Measurements from ENCODE around the gene REEP3. TPM values are rescaled to one million over a fixed set of nuclear protein-coding genes. Genes with fewer than 3 reads are reported as not detected.
"Not testable (repeated sequence)": the region's sequence is repeated elsewhere in the genome, so short reads cannot be mapped to it uniquely, and the experiment has no call there.

The REEP3 gene, protein sequence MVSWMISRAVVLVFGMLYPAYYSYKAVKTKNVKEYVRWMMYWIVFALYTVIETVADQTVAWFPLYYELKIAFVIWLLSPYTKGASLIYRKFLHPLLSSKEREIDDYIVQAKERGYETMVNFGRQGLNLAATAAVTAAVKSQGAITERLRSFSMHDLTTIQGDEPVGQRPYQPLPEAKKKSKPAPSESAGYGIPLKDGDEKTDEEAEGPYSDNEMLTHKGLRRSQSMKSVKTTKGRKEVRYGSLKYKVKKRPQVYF
- total RNA-seq, result 10 to 100 TPM; 16.7 to 19.4 TPM

DNA sequence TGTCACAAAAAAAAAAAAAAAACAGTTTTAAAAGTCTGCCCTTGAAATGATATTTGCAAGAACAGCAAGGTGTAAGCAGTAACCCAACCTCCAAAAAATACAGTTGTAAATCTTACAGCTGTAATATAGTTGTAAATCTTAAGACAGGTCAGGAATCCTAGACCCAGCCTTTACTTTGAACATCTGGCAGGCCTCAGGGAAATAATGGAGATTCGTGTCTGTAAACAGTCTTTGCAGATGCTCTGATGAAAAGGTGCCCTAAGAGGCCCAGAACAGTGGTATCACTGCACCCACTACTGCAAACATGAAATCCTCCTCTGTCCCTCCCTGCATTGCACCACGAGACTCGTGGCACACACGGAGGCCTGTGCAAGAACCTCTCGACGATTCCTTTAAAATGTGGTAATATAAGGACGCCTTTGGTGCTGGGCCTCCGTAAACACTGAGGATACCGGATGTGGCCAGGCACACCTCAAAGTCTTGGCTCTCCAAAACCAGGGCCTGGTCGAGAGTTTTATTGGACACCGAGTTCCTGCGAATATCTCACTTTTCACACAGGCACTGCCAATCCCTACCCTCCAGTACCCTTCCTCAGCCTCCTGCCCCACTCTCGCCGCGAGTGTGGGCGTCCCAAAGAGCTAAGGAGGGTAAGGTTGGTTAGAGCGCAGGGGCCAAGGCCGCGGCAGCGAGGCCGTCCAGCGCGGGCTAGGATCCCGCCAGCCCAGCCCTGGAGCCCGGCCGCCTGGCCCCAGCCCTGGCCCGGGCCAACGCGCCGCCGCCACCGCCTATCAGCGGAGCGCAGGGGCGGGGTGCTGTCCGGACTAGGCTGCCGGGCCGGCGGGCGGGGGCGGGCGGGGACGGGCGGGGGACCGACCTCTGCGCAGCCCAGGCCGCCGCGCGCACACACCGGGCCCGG lies at the start of gene REEP3:
Gene REEP3 (plus strand): TSS at position 902 of the 916 bp plus-strand sequence. CDS start 145 bp downstream, outside the sequence.
- ATAC-seq (ENCODE audit: low read depth) (peak; percentile 81), DNase-seq (peak; percentile 75)
- Mint-ChIP-seq H3K9me3 (no peaks in the 10 kb centered on the region), H3K27ac (peak within 1 kb of the TSS; percentile 84), H3K4me3 (peak within 1 kb of the TSS; percentile 86), H3K27me3 (no peaks in the 10 kb centered on the region), H3K36me3 (peaks cover 18% of the 10 kb centered on the region), H3K4me1 (peaks cover 53% of the 10 kb centered on the region)
- POLR2A ChIA-PET, result interaction anchor here (0.7 to 3.9 kb wide), 10 partner anchors 60 to 705 kb away, joined by 3 to 20 read pairs (median 4); partner anchors contain the start of gene EGR2

DNA sequence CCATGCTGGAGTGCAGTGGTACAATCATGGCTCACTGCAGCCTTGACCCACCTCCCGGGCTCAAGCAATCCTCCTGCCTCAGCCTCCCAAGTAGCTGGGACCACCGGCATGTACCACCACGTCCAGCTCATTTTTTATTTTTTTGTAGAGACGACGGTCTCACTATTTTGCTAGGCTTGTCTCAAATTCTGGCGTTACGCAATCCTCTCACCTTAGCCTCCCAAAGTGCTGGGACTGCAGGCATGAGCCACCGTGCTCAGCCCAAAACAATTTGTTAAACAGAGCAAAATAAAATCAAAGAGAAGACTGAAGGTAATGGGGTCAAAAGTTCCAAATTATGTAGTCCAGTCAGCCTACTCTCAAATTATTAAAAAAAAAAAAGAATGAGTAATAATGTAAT lies 46.7 kb upstream of the REEP3 start:
- peaks cover 8% of the 10 kb centered on the region for H3K36me3 Mint-ChIP-seq
- peaks cover 3% of the 10 kb centered on the region for H3K4me1 Mint-ChIP-seq
- H3K4me3 Mint-ChIP-seq, result no peak overlapping the region
- no peak overlapping the region for H3K27ac Mint-ChIP-seq
- DNase-seq (no peak), ATAC-seq (ENCODE audit: low read depth) (no peak)
- no peaks in the 10 kb centered on the region for H3K27me3 Mint-ChIP-seq
- no peaks in the 10 kb centered on the region for H3K9me3 Mint-ChIP-seq
- POLR2A ChIA-PET, result no interaction called here

DNA sequence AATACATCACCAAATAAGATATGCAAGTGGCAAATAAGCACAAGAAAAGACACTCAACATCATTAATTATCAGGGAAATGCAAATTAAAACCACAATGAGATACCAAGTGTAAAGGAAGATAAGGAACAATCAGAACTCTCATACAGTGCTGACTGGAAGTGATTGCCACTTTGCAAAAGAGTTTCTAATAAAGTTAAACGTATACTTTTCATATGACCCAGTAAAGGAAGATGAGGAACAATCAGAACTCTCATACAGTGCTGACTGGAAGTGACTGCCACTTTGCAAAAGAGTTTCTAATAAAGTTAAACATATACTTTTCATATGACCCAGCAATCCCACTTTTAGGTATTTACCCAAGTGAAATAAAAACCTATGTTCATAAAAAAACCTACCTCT lies 43.3 kb upstream of the REEP3 start:
- no peak overlapping the region for H3K27ac Mint-ChIP-seq
- POLR2A ChIA-PET, result interaction anchor here (1.0 kb wide), 1 partner anchor 12 kb away, joined by 3 read pairs; the partner anchor contains the start of gene JMJD1C
- no peak overlapping the region for H3K4me3 Mint-ChIP-seq
- H3K27me3 Mint-ChIP-seq, result no peaks in the 10 kb centered on the region
- ATAC-seq (ENCODE audit: low read depth) (no peak), DNase-seq (no peak)
- H3K9me3 Mint-ChIP-seq, result no peaks in the 10 kb centered on the region
- peaks cover 7% of the 10 kb centered on the region for H3K36me3 Mint-ChIP-seq
- H3K4me1 Mint-ChIP-seq, result peaks cover 7% of the 10 kb centered on the region

- POLR2A ChIA-PET, result interaction anchor here (1.0 kb wide), 1 partner anchor 13 kb away, joined by 3 read pairs; the partner anchor contains the start of gene JMJD1C
- DNase-seq, result no peak
- Mint-ChIP-seq H3K9me3 (no peaks in the 10 kb centered on the region), H3K4me1 (peaks cover 7% of the 10 kb centered on the region), H3K36me3 (peaks cover 7% of the 10 kb centered on the region), H3K27me3 (no peaks in the 10 kb centered on the region), H3K27ac (no peak overlapping the region), H3K4me3 (no peak overlapping the region)
- ATAC-seq (ENCODE audit: low read depth), result no peak
Observed at GRCh38 chr10:63478564-63478963, 42.6 kb upstream of the REEP3 start.

DNA sequence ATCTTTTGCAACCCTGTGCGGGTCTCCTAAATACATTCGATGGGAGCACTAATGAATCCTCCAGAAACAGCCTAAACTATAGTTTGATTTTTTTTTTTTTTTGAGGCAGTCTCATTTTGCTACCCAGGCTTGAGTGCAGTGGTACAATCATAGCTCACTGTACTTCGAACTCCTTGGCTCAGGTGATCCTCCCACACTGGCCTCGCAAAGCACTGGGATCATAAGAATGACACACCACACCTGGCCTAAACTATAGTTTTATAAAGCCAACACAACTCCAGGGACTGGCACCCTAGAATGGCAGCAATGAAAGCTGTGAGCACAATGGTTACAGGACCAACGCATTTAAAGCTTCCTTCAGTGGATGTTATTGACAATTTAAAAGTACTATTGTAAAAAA lies 41.0 kb upstream of the REEP3 start:
- no peak overlapping the region for H3K4me3 Mint-ChIP-seq
- H3K4me1 Mint-ChIP-seq, result peaks cover 5% of the 10 kb centered on the region
- no peaks in the 10 kb centered on the region for H3K27me3 Mint-ChIP-seq
- POLR2A ChIA-PET, result no interaction called here
- peaks cover 9% of the 10 kb centered on the region for H3K36me3 Mint-ChIP-seq
- DNase-seq (no peak), ATAC-seq (ENCODE audit: low read depth) (no peak)
- H3K9me3 Mint-ChIP-seq, result no peaks in the 10 kb centered on the region
- H3K27ac Mint-ChIP-seq, result no peak overlapping the region

- peaks cover 4% of the 10 kb centered on the region for H3K36me3 Mint-ChIP-seq
- no peak overlapping the region for H3K27ac Mint-ChIP-seq
- no peak overlapping the region for H3K4me3 Mint-ChIP-seq
- ATAC-seq (ENCODE audit: low read depth), result no peak
- peaks cover 4% of the 10 kb centered on the region for H3K4me1 Mint-ChIP-seq
- POLR2A ChIA-PET, result no interaction called here
- DNase-seq, result no peak
- no peaks in the 10 kb centered on the region for H3K27me3 Mint-ChIP-seq
- no peaks in the 10 kb centered on the region for H3K9me3 Mint-ChIP-seq
Observed at GRCh38 chr10:63481815-63482421, 39.3 kb upstream of the REEP3 start.

DNA sequence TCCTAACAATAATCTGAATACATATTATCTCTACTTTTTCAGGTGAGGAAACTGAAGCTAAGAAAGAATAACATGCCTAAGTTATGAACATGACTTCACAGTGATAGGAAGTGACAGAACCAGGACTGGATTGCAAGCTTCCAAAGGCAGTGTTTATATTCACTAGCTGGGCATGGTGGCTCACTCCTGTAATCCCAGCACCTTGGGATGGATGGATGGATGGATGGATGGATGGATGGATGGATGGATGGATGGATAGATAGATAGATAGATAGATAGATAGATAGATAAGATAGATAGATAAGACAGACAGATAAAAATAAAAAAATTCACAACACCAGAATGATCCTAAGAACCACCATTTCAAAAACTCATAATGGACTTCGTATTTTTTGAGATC lies 37.2 kb upstream of the REEP3 start:
- no peak overlapping the region for H3K27ac Mint-ChIP-seq
- ATAC-seq (ENCODE audit: low read depth) (no peak), DNase-seq (no peak)
- H3K36me3 Mint-ChIP-seq, result peaks cover 6% of the 10 kb centered on the region
- H3K4me3 Mint-ChIP-seq, result no peak overlapping the region
- no peaks in the 10 kb centered on the region for H3K9me3 Mint-ChIP-seq
- H3K4me1 Mint-ChIP-seq, result peaks cover 4% of the 10 kb centered on the region
- POLR2A ChIA-PET, result no interaction called here
- H3K27me3 Mint-ChIP-seq, result no peaks in the 10 kb centered on the region

- Mint-ChIP-seq H3K9me3 (no peaks in the 10 kb centered on the region), H3K36me3 (peaks cover 10% of the 10 kb centered on the region)
- ATAC-seq (ENCODE audit: low read depth), result no peak
Observed at GRCh38 chr10:63487990-63488389, 33.2 kb upstream of the REEP3 start.

DNA sequence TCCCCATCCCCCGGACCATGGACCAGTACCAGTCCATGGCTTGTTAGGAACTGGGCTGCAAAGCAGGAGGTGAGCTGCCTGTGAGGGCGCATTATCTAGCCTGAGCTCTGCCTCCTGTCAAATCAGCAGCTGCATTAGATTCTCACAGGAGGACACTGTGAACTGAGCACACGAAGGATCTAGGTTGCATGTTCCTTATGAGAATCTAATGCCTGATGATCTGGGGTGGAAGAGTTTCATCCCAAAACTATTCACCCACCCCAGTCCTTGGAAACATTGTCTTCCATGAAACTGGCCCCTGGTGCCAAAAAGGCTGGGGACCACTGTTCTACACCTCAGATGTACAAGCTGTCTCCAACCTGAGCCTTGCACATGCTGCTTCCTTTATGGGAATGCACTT lies 31.4 kb upstream of the REEP3 start:
- no peak overlapping the region for H3K27ac Mint-ChIP-seq
- no peaks in the 10 kb centered on the region for H3K9me3 Mint-ChIP-seq
- H3K36me3 Mint-ChIP-seq, result peaks cover 6% of the 10 kb centered on the region
- POLR2A ChIA-PET, result no interaction called here
- no peak for ATAC-seq (ENCODE audit: low read depth)
- no peaks in the 10 kb centered on the region for H3K27me3 Mint-ChIP-seq
- no peaks in the 10 kb centered on the region for H3K4me1 Mint-ChIP-seq
- no peak for DNase-seq
- no peak overlapping the region for H3K4me3 Mint-ChIP-seq

More at GRCh38 chr10:63487990-63488389, 33.2 kb upstream of the REEP3 start:
- no peak overlapping the region for H3K27ac Mint-ChIP-seq
- DNase-seq, result no peak
- H3K4me1 Mint-ChIP-seq, result no peaks in the 10 kb centered on the region
- no peak overlapping the region for H3K4me3 Mint-ChIP-seq
- H3K27me3 Mint-ChIP-seq, result no peaks in the 10 kb centered on the region
- POLR2A ChIA-PET, result no interaction called here

DNA sequence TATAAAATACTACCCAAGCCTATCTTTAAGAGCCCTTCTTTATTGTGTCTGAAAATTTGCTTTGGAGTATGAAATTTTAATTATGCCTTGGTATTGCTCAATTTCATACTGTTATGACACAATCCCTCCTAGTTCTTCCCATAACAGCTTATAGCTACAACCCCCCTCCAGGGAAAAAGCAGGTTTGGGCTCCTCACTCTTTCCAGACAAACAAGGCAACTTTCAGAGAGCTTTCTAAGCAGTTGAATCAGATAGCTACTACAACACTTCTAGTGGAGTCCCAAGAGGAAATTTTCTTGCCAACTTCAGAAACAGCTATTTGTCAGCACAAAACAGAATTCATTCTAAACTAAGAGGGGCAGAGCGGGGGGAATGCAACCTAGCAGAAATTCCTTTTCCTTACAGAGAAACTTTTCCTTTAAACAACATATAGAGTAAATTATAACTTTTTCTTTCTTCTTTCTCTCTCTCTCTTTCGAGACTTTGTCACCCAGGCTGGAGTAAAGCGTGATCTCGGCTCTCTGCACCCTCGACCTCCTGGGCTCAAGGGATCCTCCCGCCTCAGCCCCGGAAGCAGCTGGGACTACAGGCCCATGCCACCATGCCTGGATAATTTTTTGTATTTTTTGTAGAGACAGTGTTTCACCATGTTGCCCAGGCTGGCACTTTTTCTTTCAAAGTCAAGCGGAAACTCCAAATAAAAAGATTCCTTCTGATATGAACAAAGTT lies 29.4 kb upstream of the REEP3 start:
- no peaks in the 10 kb centered on the region for H3K4me1 Mint-ChIP-seq
- POLR2A ChIA-PET, result no interaction called here
- no peak overlapping the region for H3K27ac Mint-ChIP-seq

DNA sequence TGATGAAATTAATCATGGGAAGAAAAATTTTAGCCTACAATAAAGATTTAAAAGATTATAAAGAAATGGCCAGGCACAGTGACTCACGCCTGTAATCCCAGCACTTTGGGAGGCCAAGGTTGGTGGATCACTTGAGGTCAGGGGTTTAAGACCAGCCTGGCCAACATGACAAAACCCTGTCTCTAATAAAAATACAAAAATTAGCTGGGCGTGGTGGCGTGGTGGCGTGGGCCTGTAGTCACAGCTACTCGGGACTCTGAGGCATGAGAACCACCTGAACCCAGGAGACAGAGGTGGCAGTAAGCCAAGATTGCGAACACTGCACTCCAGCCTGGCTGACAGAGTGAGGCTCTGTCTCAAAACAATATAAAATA lies 28.9 kb upstream of the REEP3 start:
- DNase-seq; H3K9me3 Mint-ChIP-seq; H3K27ac Mint-ChIP-seq; POLR2A ChIA-PET; H3K27me3 Mint-ChIP-seq; ATAC-seq (ENCODE audit: low read depth); H3K4me3 Mint-ChIP-seq; H3K4me1 Mint-ChIP-seq: not testable (repeated sequence)
- peaks cover 15% of the 10 kb centered on the region for H3K36me3 Mint-ChIP-seq

More for the DNA sequence above, 29.4 kb upstream of the REEP3 start:
- ATAC-seq (ENCODE audit: low read depth) (no peak), DNase-seq (no peak)
- Mint-ChIP-seq H3K36me3 (peaks cover 14% of the 10 kb centered on the region), H3K4me3 (no peak overlapping the region), H3K27me3 (no peaks in the 10 kb centered on the region), H3K9me3 (no peaks in the 10 kb centered on the region)

GRCh38 chr10:63493004-63493403 lies 28.2 kb upstream of the REEP3 start:
- H3K9me3 Mint-ChIP-seq, result no peaks in the 10 kb centered on the region
- no peaks in the 10 kb centered on the region for H3K4me1 Mint-ChIP-seq
- POLR2A ChIA-PET, result no interaction called here
- no peaks in the 10 kb centered on the region for H3K27me3 Mint-ChIP-seq
- no peak overlapping the region for H3K27ac Mint-ChIP-seq
- no peak overlapping the region for H3K4me3 Mint-ChIP-seq
- ATAC-seq (ENCODE audit: low read depth) (no peak), DNase-seq (no peak)
- peaks cover 13% of the 10 kb centered on the region for H3K36me3 Mint-ChIP-seq

- POLR2A ChIA-PET, result interaction anchor here (0.9 kb wide), 1 partner anchor 27 kb away, joined by 3 read pairs; no protein-coding TSS in a partner anchor
Observed at GRCh38 chr10:63494951-63495350, 26.2 kb upstream of the REEP3 start.

More at GRCh38 chr10:63494951-63495350, 26.2 kb upstream of the REEP3 start:
- no peak for ATAC-seq (ENCODE audit: low read depth)
- no peaks in the 10 kb centered on the region for H3K9me3 Mint-ChIP-seq
- H3K27me3 Mint-ChIP-seq, result no peaks in the 10 kb centered on the region
- no peak overlapping the region for H3K4me3 Mint-ChIP-seq
- H3K4me1 Mint-ChIP-seq, result peaks cover 2% of the 10 kb centered on the region
- peaks cover 21% of the 10 kb centered on the region for H3K36me3 Mint-ChIP-seq
- no peak for DNase-seq
- no peak overlapping the region for H3K27ac Mint-ChIP-seq

Data from activated naive CD8-positive, alpha-beta T cell treated with anti-CD3 and anti-CD28 coated beads, Interleukin-2, amount 10 ng/mL, durations not matched to agents 7 days and 5 days (primary cell).